ENCODE measurements around the gene DMD. TPM values are rescaled to one million over a fixed set of nuclear protein-coding genes. Genes with fewer than 3 reads are reported as not detected.

DMD gene
- total RNA-seq, 2 experiments from 2014 or later: 0.85 to 1.8 TPM

DNA sequence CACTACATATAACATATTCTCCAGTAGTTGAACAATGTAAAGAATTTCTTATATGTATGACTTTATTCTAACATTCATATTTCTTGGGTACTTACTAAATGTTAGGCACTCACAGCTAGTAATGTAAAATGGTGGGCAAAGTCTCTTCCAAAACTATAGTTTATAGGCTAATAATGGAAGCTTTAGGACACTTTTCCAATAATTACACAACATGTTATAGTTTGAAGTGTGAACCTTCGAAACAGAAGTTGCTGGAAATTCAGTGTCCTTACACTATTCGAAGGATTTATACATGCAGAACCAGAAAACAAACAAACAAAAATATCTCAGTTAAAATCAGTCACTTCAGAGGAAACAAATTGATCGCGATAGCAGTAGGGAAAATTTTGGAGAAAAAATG, 212.6 kb downstream of the DMD start:
- Mint-ChIP-seq H3K4me3 (no peak overlapping the region), H3K27ac (no peak overlapping the region), H3K9me3 (ENCODE audit: low read depth) (no peaks in the 10 kb centered on the region), H3K36me3 (ENCODE audit: low read depth) (no peaks in the 10 kb centered on the region), H3K27me3 (no peaks in the 10 kb centered on the region), H3K4me1 (no peaks in the 10 kb centered on the region)
- ATAC-seq (no peak), DNase-seq (no peak)
- ChIA-PET POLR2A (no interaction called here), CTCF (no interaction called here)
- intact Hi-C loops (cut with DNase I, micrococcal nuclease): no loop called here

DNA sequence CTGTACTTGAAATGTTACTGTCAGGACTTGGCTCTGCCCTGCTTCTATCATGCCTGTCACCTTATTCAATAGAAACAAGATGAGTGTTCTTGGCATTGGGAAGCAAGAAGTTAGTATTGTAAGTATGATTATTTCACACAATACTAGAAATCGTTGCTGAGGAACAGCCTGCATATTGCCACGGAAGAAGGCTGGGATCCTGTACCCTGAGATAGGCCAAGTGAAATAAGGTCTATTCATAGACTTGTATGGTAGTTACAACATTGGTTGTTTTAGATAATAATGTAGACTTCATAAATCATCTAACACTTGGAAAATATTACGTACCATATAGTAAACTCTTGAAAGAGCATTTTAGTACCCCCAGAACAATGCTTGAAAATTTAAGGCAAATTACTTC, 215.9 kb downstream of the DMD start:
- no peaks in the 10 kb centered on the region for H3K27me3 Mint-ChIP-seq
- H3K9me3 Mint-ChIP-seq (ENCODE audit: low read depth): no peaks in the 10 kb centered on the region
- no peaks in the 10 kb centered on the region for H3K36me3 Mint-ChIP-seq (ENCODE audit: low read depth)
- intact Hi-C loops (cut with DNase I, micrococcal nuclease): no loop called here
- H3K4me3 Mint-ChIP-seq: no peak overlapping the region
- DNase-seq: no peak
- H3K27ac Mint-ChIP-seq: no peak overlapping the region
- H3K4me1 Mint-ChIP-seq: no peaks in the 10 kb centered on the region
- ChIA-PET CTCF (no interaction called here), POLR2A (no interaction called here)
- ATAC-seq: no peak

DNA sequence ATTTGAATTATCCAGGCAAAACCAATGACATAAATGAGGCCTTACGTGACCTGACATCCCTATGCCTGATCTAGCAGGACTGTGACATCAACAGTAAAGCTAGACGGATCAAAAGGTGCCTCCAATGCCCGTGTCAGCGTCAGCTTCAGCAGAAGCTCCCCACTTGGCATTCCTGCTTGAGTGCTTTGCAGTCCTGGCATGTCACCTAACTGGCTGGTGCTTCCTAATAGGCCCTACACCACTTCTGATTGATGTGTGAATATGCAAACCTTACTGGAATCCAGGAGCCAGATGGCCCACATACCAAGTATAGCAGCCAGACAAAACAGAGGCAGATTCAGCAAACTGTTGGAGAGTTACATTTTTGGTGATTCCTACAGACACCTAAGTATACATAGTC, 224.2 kb downstream of the DMD start:
- no peak for ATAC-seq
- no peak for DNase-seq
- Mint-ChIP-seq H3K4me3 (no peak overlapping the region), H3K27ac (no peak overlapping the region), H3K4me1 (no peaks in the 10 kb centered on the region), H3K9me3 (ENCODE audit: low read depth) (no peaks in the 10 kb centered on the region), H3K27me3 (no peaks in the 10 kb centered on the region), H3K36me3 (ENCODE audit: low read depth) (no peaks in the 10 kb centered on the region)
- ChIA-PET CTCF (interaction anchor here (0.6 kb wide), 1 partner anchor 407 kb away, joined by 3 read pairs; no protein-coding TSS in a partner anchor), POLR2A (no interaction called here)
- intact Hi-C loops (cut with DNase I, micrococcal nuclease): no loop called here

DNA sequence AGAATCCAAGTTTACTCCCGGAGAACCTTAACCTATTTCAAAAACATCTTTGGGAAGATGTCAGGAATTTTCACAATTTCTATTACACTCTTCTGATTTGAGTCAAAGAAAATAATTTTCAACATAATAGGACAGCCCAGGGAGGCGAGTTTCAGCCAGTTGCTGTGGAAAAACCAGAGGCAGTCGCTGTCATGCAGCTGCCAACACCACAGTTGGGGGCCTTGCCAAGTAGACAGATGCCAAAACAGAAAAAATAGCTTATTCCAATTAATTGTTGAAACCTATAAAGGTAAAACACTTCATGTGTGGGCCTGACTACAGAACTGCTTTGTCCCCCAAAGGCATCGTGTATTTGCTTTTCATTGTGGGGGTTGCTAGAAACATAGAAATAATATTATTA, 225.8 kb downstream of the DMD start:
- DNase-seq: no peak
- no peaks in the 10 kb centered on the region for H3K4me1 Mint-ChIP-seq
- H3K27ac Mint-ChIP-seq: no peak overlapping the region
- no peaks in the 10 kb centered on the region for H3K27me3 Mint-ChIP-seq
- intact Hi-C loops (cut with DNase I, micrococcal nuclease): no loop called here
- H3K36me3 Mint-ChIP-seq (ENCODE audit: low read depth): no peaks in the 10 kb centered on the region
- POLR2A ChIA-PET: no interaction called here
- CTCF ChIA-PET: no interaction called here
- no peaks in the 10 kb centered on the region for H3K9me3 Mint-ChIP-seq (ENCODE audit: low read depth)
- H3K4me3 Mint-ChIP-seq: no peak overlapping the region
- ATAC-seq: no peak

DNA sequence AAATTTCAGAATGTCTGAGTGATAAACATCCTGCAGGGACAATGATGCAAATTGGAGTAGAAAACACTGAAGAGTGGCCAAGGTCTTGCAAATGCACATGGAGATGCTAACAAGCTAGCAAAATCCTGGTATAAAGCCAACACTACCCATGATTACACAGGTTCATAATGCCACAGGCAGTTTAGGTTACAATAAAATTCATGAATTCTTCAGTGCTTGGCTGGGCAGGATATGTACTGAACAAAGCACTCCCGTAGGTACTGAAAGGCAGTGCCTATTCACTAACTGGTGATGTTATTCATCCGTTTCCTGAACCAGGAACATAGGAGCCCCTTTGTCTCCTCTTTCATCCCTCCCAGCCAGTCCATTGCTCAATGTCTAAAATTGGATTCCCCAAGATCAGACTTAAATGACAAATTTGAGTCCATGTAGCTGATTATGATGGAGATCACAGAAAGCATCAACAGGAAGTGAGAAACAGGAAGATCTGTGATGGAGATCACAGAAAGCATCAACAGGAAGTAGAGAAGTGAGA, 244.5 kb downstream of the DMD start:
- ChIA-PET CTCF (no interaction called here), POLR2A (no interaction called here)
- peaks cover 2% of the 10 kb centered on the region for H3K9me3 Mint-ChIP-seq (ENCODE audit: low read depth)
- DNase-seq (no peak), ATAC-seq (no peak)
- no peaks in the 10 kb centered on the region for H3K4me1 Mint-ChIP-seq
- intact Hi-C loops (cut with DNase I, micrococcal nuclease): no loop called here
- no peak overlapping the region for H3K4me3 Mint-ChIP-seq
- H3K27me3 Mint-ChIP-seq: no peaks in the 10 kb centered on the region
- no peaks in the 10 kb centered on the region for H3K36me3 Mint-ChIP-seq (ENCODE audit: low read depth)
- no peak overlapping the region for H3K27ac Mint-ChIP-seq

DNA sequence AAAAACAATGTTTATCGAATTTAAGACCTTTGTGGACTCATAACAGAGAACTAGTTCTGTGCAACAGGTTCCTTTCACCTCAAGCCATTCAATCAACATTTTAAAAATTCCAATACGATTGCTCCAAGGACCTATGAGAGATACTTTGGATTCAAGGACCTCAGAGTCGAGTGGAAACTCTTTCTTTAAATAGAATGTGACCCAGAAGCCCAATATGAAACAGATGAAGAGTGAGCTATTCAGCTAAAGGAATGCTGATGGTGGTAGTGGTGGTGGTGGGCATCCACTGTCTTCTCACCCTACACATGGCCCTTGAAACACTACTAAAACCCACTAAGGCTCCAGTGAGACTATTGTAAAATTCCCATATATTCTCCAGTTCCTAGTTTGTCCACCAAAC, 257.2 kb downstream of the DMD start:
- CTCF ChIA-PET: no interaction called here
- intact Hi-C loops (cut with DNase I, micrococcal nuclease): no loop called here

DNA sequence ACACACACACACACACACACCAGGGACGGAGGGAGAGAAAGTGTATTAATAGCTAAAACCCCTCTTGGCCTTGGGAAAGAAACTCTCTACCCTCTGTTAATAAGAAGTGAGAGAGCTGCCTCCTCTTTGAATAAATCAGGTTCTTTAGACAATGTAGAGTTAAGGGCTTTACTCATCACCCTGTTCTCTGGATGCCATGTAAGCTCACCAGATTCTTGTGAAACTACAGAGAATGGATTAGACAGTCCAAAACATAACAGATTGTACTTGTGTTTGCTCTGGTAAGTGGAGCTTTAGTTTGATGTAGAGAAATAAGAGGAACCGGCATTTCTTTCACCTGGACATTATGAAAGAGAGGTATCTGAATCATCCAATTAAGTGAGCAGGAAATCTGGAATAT, 263.2 kb downstream of the DMD start:
- intact Hi-C loops (cut with DNase I, micrococcal nuclease): no loop called here
- ChIA-PET CTCF (no interaction called here), POLR2A (no interaction called here)
- no peaks in the 10 kb centered on the region for H3K9me3 Mint-ChIP-seq (ENCODE audit: low read depth)
- ATAC-seq (no peak), DNase-seq (no peak)
- no peak overlapping the region for H3K27ac Mint-ChIP-seq
- H3K36me3 Mint-ChIP-seq (ENCODE audit: low read depth): no peaks in the 10 kb centered on the region
- no peaks in the 10 kb centered on the region for H3K4me1 Mint-ChIP-seq
- H3K4me3 Mint-ChIP-seq: no peak overlapping the region
- no peaks in the 10 kb centered on the region for H3K27me3 Mint-ChIP-seq

More for the DNA sequence above, 257.2 kb downstream of the DMD start:
- no peak overlapping the region for H3K27ac Mint-ChIP-seq
- no peaks in the 10 kb centered on the region for H3K36me3 Mint-ChIP-seq (ENCODE audit: low read depth)
- H3K9me3 Mint-ChIP-seq (ENCODE audit: low read depth): no peaks in the 10 kb centered on the region
- DNase-seq (no peak), ATAC-seq (no peak)
- H3K4me1 Mint-ChIP-seq: no peaks in the 10 kb centered on the region
- H3K27me3 Mint-ChIP-seq: no peaks in the 10 kb centered on the region
- no peak overlapping the region for H3K4me3 Mint-ChIP-seq
- POLR2A ChIA-PET: no interaction called here

DNA sequence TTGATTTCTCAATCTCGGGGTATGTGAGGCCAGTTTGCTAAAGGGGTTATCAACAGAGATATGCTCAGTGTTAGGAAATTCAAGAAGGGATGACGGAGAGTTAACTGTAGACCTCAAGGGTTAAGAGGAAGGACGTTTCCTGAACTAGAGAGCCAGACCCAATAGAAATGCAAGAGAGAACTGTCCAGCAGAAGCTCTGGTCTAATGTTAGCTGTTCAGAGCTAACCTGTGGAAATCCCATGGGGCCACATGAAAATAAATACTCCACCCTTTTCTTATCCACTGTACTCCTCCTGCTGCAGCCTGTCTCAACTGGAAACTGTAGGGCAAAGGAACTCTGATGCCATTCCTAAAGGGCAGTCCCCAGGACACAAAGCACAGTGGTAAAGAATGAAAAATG, 274.3 kb downstream of the DMD start:
- POLR2A ChIA-PET: no interaction called here

DNA sequence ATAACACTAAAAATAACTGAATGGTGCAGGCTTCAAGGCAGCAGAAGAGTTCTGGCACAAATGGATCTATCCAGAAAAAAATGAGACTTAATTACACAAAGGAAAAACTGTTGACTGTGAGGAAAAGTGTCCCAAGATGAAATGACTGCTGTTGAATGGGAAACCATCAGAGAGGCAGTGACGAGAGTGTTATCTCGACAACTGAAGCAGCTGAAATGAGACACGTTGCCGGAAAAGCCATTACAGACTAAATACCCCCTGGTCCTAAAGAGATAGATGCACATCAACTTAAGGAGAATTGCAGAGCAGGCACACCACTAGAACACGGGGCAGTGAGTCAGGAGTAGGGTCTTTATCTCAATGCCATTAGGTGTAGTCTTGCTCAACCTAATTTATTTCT, 277.8 kb downstream of the DMD start:
- no peak overlapping the region for H3K27ac Mint-ChIP-seq
- H3K36me3 Mint-ChIP-seq (ENCODE audit: low read depth): no peaks in the 10 kb centered on the region
- POLR2A ChIA-PET: no interaction called here
- H3K4me1 Mint-ChIP-seq: no peaks in the 10 kb centered on the region
- H3K27me3 Mint-ChIP-seq: no peaks in the 10 kb centered on the region
- H3K9me3 Mint-ChIP-seq (ENCODE audit: low read depth): peaks cover 3% of the 10 kb centered on the region
- no peak for ATAC-seq
- H3K4me3 Mint-ChIP-seq: no peak overlapping the region
- CTCF ChIA-PET: no interaction called here
- intact Hi-C loops (cut with DNase I, micrococcal nuclease): no loop called here
- no peak for DNase-seq

More for the DNA sequence above, 274.3 kb downstream of the DMD start:
- no peak for DNase-seq
- no peak for ATAC-seq
- Mint-ChIP-seq H3K9me3 (ENCODE audit: low read depth) (no peaks in the 10 kb centered on the region), H3K4me3 (no peak overlapping the region), H3K27ac (no peak overlapping the region), H3K4me1 (no peaks in the 10 kb centered on the region), H3K27me3 (no peaks in the 10 kb centered on the region), H3K36me3 (ENCODE audit: low read depth) (no peaks in the 10 kb centered on the region)
- intact Hi-C loops (cut with DNase I, micrococcal nuclease): no loop called here
- CTCF ChIA-PET: no interaction called here

DNA sequence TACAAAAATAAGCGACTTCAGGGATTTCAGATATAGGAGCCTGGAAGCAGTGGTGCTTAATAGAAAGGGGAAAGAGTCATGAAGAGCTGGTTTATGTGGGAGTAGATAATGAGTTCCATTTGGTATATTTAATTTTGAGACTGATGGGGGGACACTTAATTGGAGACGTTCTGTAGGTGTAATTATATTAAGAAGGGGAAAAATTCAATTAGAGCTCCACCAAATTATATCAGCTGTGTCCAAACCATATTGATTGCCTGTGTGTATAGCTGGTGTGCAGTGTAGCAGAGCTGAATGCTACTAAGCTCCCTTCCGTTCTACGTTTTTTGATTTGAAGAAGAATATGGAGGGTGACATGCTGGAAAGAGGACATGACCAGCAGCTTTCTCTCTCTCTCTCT, 282.3 kb downstream of the DMD start:
- Mint-ChIP-seq H3K27ac (no peak overlapping the region), H3K36me3 (ENCODE audit: low read depth) (no peaks in the 10 kb centered on the region), H3K27me3 (no peaks in the 10 kb centered on the region), H3K9me3 (ENCODE audit: low read depth) (peaks cover 5% of the 10 kb centered on the region), H3K4me1 (no peaks in the 10 kb centered on the region), H3K4me3 (no peak overlapping the region)
- ChIA-PET CTCF (no interaction called here), POLR2A (no interaction called here)
- ATAC-seq: no peak
- no peak for DNase-seq
- intact Hi-C loops (cut with DNase I, micrococcal nuclease): no loop called here

DNA sequence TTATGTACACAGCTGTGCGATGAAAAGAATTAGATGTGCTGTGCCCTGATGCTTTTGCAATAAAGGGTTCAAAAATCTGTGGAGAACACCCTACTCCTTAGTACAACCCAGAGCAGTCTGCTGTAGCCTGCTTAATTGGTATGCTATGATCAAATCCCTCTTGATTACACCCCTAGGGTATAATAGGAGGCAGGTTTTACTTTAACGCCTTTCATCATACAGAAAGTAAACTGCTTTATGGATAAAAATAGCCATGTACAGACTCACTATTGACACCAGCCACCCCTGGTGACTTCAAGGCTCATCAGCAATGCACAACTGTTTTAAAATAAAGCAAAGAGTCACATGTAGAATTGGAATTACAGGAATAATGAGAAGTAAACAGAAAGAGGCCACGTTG, 315.3 kb downstream of the DMD start:
- intact Hi-C loops (cut with DNase I, micrococcal nuclease): no loop called here
- H3K4me1 Mint-ChIP-seq: no peaks in the 10 kb centered on the region

DNA sequence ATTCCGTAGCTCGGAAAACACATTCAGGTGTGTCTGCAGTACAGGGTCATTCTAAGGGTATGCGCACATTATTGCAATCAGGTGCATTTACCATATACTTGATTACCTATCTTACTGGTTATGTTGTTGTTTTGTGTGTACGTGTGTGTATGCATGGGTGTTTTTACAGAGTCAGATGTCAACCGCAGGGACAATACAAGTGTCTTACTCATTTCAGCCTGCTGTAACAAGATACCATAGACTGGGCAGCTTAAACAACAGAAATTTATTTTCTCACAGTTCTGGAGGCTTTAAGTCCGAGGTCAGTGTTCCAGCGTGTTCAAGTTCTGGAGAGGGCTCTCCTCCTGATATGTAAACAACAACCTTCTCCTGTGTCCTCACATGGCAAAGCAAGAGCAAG, 316.7 kb downstream of the DMD start:
- H3K4me1 Mint-ChIP-seq: no peaks in the 10 kb centered on the region
- no peaks in the 10 kb centered on the region for H3K9me3 Mint-ChIP-seq (ENCODE audit: low read depth)
- H3K27me3 Mint-ChIP-seq: no peaks in the 10 kb centered on the region
- ATAC-seq: no peak
- DNase-seq: no peak
- ChIA-PET POLR2A (no interaction called here), CTCF (no interaction called here)
- no peaks in the 10 kb centered on the region for H3K36me3 Mint-ChIP-seq (ENCODE audit: low read depth)
- intact Hi-C loops (cut with DNase I, micrococcal nuclease): no loop called here
- no peak overlapping the region for H3K4me3 Mint-ChIP-seq
- H3K27ac Mint-ChIP-seq: no peak overlapping the region

More for the DNA sequence above, 315.3 kb downstream of the DMD start:
- ChIA-PET CTCF (no interaction called here), POLR2A (no interaction called here)
- H3K27ac Mint-ChIP-seq: no peak overlapping the region
- no peaks in the 10 kb centered on the region for H3K9me3 Mint-ChIP-seq (ENCODE audit: low read depth)
- DNase-seq: no peak
- no peak for ATAC-seq
- no peak overlapping the region for H3K4me3 Mint-ChIP-seq
- H3K36me3 Mint-ChIP-seq (ENCODE audit: low read depth): no peaks in the 10 kb centered on the region
- H3K27me3 Mint-ChIP-seq: no peaks in the 10 kb centered on the region

DNA sequence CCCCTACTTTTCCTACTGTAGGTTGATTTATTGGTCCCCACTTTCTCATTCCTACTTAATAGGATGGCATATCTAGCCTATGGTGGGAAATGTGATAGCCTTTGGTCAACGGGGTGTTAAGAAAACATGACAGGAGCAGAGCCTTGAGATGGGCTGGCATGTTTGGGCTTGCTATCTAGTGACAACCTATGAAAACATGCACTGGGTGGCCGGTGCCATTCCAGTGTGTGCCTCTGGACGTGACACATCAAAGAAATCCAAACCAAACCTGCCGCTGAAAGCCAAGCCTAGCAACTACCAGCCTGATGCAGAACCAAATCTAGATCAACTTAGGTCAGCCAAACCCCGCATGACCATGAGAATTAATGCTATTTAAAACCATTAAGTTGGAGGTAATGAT, 317.6 kb downstream of the DMD start:
- intact Hi-C loops (cut with DNase I, micrococcal nuclease): no loop called here
- H3K9me3 Mint-ChIP-seq (ENCODE audit: low read depth): no peaks in the 10 kb centered on the region
- H3K27me3 Mint-ChIP-seq: no peaks in the 10 kb centered on the region
- no peak overlapping the region for H3K27ac Mint-ChIP-seq
- no peaks in the 10 kb centered on the region for H3K36me3 Mint-ChIP-seq (ENCODE audit: low read depth)
- ChIA-PET POLR2A (no interaction called here), CTCF (no interaction called here)
- no peak for ATAC-seq
- H3K4me1 Mint-ChIP-seq: no peaks in the 10 kb centered on the region
- DNase-seq: no peak
- no peak overlapping the region for H3K4me3 Mint-ChIP-seq
